ENCODE results near the gene IPO7.

GRCh38 chr11:9380773-9381172, 3.7 kb upstream of the IPO7 start:
- TF ChIP-seq CTCF (conservative IDR thresholded peaks at IDR 0.05; ENCODE audit: low read length) (no peak), EZH2phosphoT487 (IDR thresholded peaks at IDR 0.05; ENCODE audit: borderline replicate concordance) (no peak)
